HEK293 (cell line): Measurements from ENCODE around the gene GRB2.
A peak's percentile ranks its signal among the peaks of the same experiment; 100 is the strongest.

ENCODE experiments used
- ATF2 ChIP-seq: fragments of 450-650 bp; formaldehyde crosslinking; IDR thresholded peaks from 2 replicates; pipeline ENCODE4 v1.5.1; 2016; ENCODE audit warnings: missing biosample characterization, missing genetic modification characterization, low read depth
- GLI4 ChIP-seq: fragments of 450-650 bp; formaldehyde crosslinking; IDR thresholded peaks from 2 replicates; pipeline ENCODE4 v1.5.1; 2016; ENCODE audit warnings: missing biosample characterization, missing genetic modification characterization
- GLIS1 ChIP-seq: fragments of 450-650 bp; formaldehyde crosslinking; IDR thresholded peaks from 2 replicates; pipeline ENCODE4 v1.5.1; 2016; ENCODE audit warnings: missing biosample characterization, missing genetic modification characterization
- KLF17 ChIP-seq: fragments of 450-650 bp; formaldehyde crosslinking; IDR thresholded peaks from 2 replicates; pipeline ENCODE4 v1.5.1; 2016; ENCODE audit warnings: missing biosample characterization, missing genetic modification characterization
- MEIS1 ChIP-seq: sonication (generic); formaldehyde crosslinking; IDR thresholded peaks from 2 replicates; pipeline ENCODE4 v1.8.1; 2022; ENCODE audit warnings: missing genetic modification reagents, mild to moderate bottlenecking, borderline replicate concordance
- PRDM10 ChIP-seq: fragments of 450-650 bp; formaldehyde crosslinking; IDR thresholded peaks from 2 replicates; pipeline ENCODE4 v1.5.1; 2016; ENCODE audit warnings: missing biosample characterization, missing genetic modification characterization
- SP7 ChIP-seq: fragments of 450-650 bp; formaldehyde crosslinking; IDR thresholded peaks from 2 replicates; pipeline ENCODE4 v1.5.1; 2016; ENCODE audit warnings: missing biosample characterization, missing genetic modification characterization
- TSHZ1 ChIP-seq: fragments of 450-650 bp; formaldehyde crosslinking; IDR thresholded peaks from 2 replicates; pipeline ENCODE4 v1.5.1; 2016; ENCODE audit warnings: missing biosample characterization, missing genetic modification characterization, borderline replicate concordance
- WT1 ChIP-seq: fragments of 450-650 bp; formaldehyde crosslinking; IDR thresholded peaks from 2 replicates; pipeline ENCODE4 v1.5.1; 2016; ENCODE audit warnings: missing biosample characterization, missing genetic modification characterization
- YY1 ChIP-seq: fragments of 450-650 bp; formaldehyde crosslinking; IDR thresholded peaks from 2 replicates; pipeline ENCODE4 v1.5.1; 2018; ENCODE audit warnings: missing biosample characterization, missing genetic modification characterization
- ZBTB10 ChIP-seq: fragments of 450-650 bp; formaldehyde crosslinking; IDR thresholded peaks from 2 replicates; pipeline ENCODE4 v1.5.1; 2016; ENCODE audit warnings: missing biosample characterization, missing genetic modification characterization
- ZNF155 ChIP-seq: fragments of 450-650 bp; formaldehyde crosslinking; IDR thresholded peaks from 2 replicates; pipeline ENCODE4 v1.5.1; 2016; ENCODE audit warnings: missing biosample characterization, missing genetic modification characterization
- ZNF202 ChIP-seq: fragments of 450-650 bp; formaldehyde crosslinking; IDR thresholded peaks from 2 replicates; pipeline ENCODE4 v1.5.1; 2016; ENCODE audit warnings: missing biosample characterization, missing genetic modification characterization, borderline replicate concordance
- ZNF221 ChIP-seq: fragments of 450-650 bp; formaldehyde crosslinking; IDR thresholded peaks from 2 replicates; pipeline ENCODE4 v1.5.1; 2017; ENCODE audit warnings: missing biosample characterization, missing genetic modification characterization, borderline replicate concordance
- ZNF335 ChIP-seq: fragments of 450-650 bp; formaldehyde crosslinking; conservative IDR thresholded peaks from 2 replicates; pipeline ENCODE4 v1.5.1; 2016; ENCODE audit warnings: missing biosample characterization, missing genetic modification characterization
- ZNF37A ChIP-seq: fragments of 450-650 bp; IDR thresholded peaks from 2 replicates; pipeline ENCODE4 v1.5.1; 2018; ENCODE audit warnings: missing biosample characterization, missing genetic modification characterization
- ZNF394 ChIP-seq: fragments of 450-650 bp; formaldehyde crosslinking; IDR thresholded peaks from 2 replicates; pipeline ENCODE4 v1.5.1; 2016; ENCODE audit warnings: missing biosample characterization, missing genetic modification characterization, mild to moderate bottlenecking, moderate library complexity, borderline replicate concordance
- ZNF558 ChIP-seq: fragments of 450-650 bp; formaldehyde crosslinking; IDR thresholded peaks from 2 replicates; pipeline ENCODE4 v1.5.1; 2016; ENCODE audit warnings: missing biosample characterization, missing genetic modification characterization
- ZNF580 ChIP-seq: fragments of 450-650 bp; formaldehyde crosslinking; IDR thresholded peaks from 2 replicates; pipeline ENCODE4 v1.5.1; 2016; ENCODE audit warnings: missing biosample characterization, missing genetic modification characterization
- ZNF600 ChIP-seq: fragments of 450-650 bp; formaldehyde crosslinking; IDR thresholded peaks from 2 replicates; pipeline ENCODE4 v1.5.1; 2016; ENCODE audit warnings: missing biosample characterization, missing genetic modification characterization
- ZNF623 ChIP-seq: fragments of 450-650 bp; formaldehyde crosslinking; IDR thresholded peaks from 2 replicates; pipeline ENCODE4 v1.5.1; 2016; ENCODE audit warnings: missing biosample characterization, missing genetic modification characterization
- ZNF624 ChIP-seq: fragments of 450-650 bp; formaldehyde crosslinking; IDR thresholded peaks from 2 replicates; pipeline ENCODE4 v1.5.1; 2017; ENCODE audit warnings: missing biosample characterization, missing genetic modification characterization
- ZNF658 ChIP-seq: fragments of 450-650 bp; formaldehyde crosslinking; IDR thresholded peaks from 2 replicates; pipeline ENCODE4; 2016; ENCODE audit warnings: missing biosample characterization, missing genetic modification characterization
- ZNF843 ChIP-seq: fragments of 450-650 bp; formaldehyde crosslinking; IDR thresholded peaks from 2 replicates; pipeline ENCODE4 v1.5.1; 2016; ENCODE audit warnings: missing biosample characterization, missing genetic modification characterization
- ZXDB ChIP-seq: fragments of 450-650 bp; formaldehyde crosslinking; IDR thresholded peaks from 2 replicates; pipeline ENCODE4 v1.5.1; 2016; ENCODE audit warnings: missing biosample characterization, missing genetic modification characterization

GRB2 gene

GRCh38 chr17:75393523-75394331 is 11.8 kb downstream of the GRB2 start (continued):
- TF ChIP-seq ZNF600 = peak; percentile 96
- TF ChIP-seq ZNF843 = no peak; the same call in 1 of the 2 replicates
- no peak for TF ChIP-seq ZNF658 (tag by site-specific recombination)
- peak; percentile 60; the same call in 1 of the 2 replicates for TF ChIP-seq SP7 (tag by site-specific recombination)
- peak; percentile 21 for TF ChIP-seq KLF17
- no peak for TF ChIP-seq TSHZ1 (tag by site-specific recombination)
- peak; percentile 37; the same call in 1 of the 2 replicates for TF ChIP-seq WT1 (tag by site-specific recombination)
- TF ChIP-seq ZBTB10 (tag by site-specific recombination) = no peak
- TF ChIP-seq ZNF37A (tag by site-specific recombination) = no peak
- no peak for TF ChIP-seq GLI4 (tag by site-specific recombination)
- 0 out of 2 replicates have a peak, but pooled peaks have one; percentile 12 for TF ChIP-seq YY1 (tag by site-specific recombination)
- TF ChIP-seq ZNF558 (tag by site-specific recombination) = no peak
- peak; percentile 37; the same call in 1 of the 2 replicates for TF ChIP-seq ZXDB
- TF ChIP-seq PRDM10 (tag by site-specific recombination) = peak; percentile 74
- TF ChIP-seq ZNF623 (tag by site-specific recombination) = no peak
- TF ChIP-seq GLIS1 (tag by site-specific recombination) = peak; percentile 93
- no peak for TF ChIP-seq ZNF624 (tag by site-specific recombination)
- TF ChIP-seq ZNF394 (tag by site-specific recombination) = peak; percentile 34; the same call in 1 of the 2 replicates
- TF ChIP-seq ZNF221 (tag by site-specific recombination) = no peak
- TF ChIP-seq ZNF580 = peak; percentile 45; the same call in 1 of the 2 replicates
- no peak for TF ChIP-seq ZNF202 (tag by site-specific recombination)
- TF ChIP-seq ZNF155 = no peak
- no peak for TF ChIP-seq ATF2 (tag by site-specific recombination)
- TF ChIP-seq MEIS1 (CRISPR knock-in tag) = no peak
- TF ChIP-seq ZNF335 = 0 out of 2 replicates have a peak, but pooled peaks have one; percentile 47
